Mesenchymal stem cell (in vitro differentiated cells and primary cell): Measurements from ENCODE around the gene LRRC45.

ENCODE experiments used
- DNase-seq: peaks from one replicate; pipeline ENCODE4 v3.0.0-alpha.2; 2013
- H2AFZ ChIP-seq: one replicate; pipeline ENCODE4 v1.6.1; 2013; ENCODE audit warnings: low read depth, mild to moderate bottlenecking, control low read depth, inconsistent platforms, low read length, moderate library complexity
- H2AK5ac ChIP-seq: 2 replicates; pipeline ENCODE4 v1.6.1; 2013; ENCODE audit warnings: low read length, moderate library complexity, mild to moderate bottlenecking, inconsistent platforms; ENCODE audit not compliant: severe bottlenecking
- H2BK120ac ChIP-seq: one replicate; pipeline ENCODE4 v1.6.1; 2013; ENCODE audit warnings: low read depth, mild to moderate bottlenecking, inconsistent platforms, low read length, moderate library complexity
- H2BK12ac ChIP-seq, 2 experiments: one replicate each; pipeline ENCODE4 v1.6.1; 2013; ENCODE audit warnings: inconsistent platforms in 2 of 2, low read length in 2 of 2, mild to moderate bottlenecking in 2 of 2, moderate library complexity in 2 of 2, control low read depth in 1 of 2
- H2BK15ac ChIP-seq: one replicate; pipeline ENCODE4 v1.6.1; 2013; ENCODE audit warnings: mild to moderate bottlenecking, low read depth, inconsistent platforms; ENCODE audit not compliant: poor library complexity, severe bottlenecking
- H2BK5ac ChIP-seq: 2 replicates; pipeline ENCODE4 v1.6.1; 2013; ENCODE audit warnings: low read depth, mild to moderate bottlenecking, low read length, control low read depth, inconsistent platforms; ENCODE audit not compliant: poor library complexity, severe bottlenecking
- H3K14ac ChIP-seq, 2 experiments: one replicate each; pipeline ENCODE4 v1.6.1; 2013; ENCODE audit warnings: inconsistent platforms in 2 of 2, low read length in 2 of 2, control low read depth in 1 of 2, mild to moderate bottlenecking in 1 of 2, moderate library complexity in 1 of 2
- H3K18ac ChIP-seq, 2 experiments: one replicate each; pipeline ENCODE4 v1.6.1; 2013; ENCODE audit warnings: inconsistent platforms in 2 of 2, low read length in 2 of 2, control low read depth in 1 of 2, low read depth in 1 of 2, mild to moderate bottlenecking in 1 of 2
- H3K23ac ChIP-seq, 2 experiments: one replicate each; pipeline ENCODE4 v1.6.1; 2013; ENCODE audit warnings: inconsistent platforms in 2 of 2, low read length in 2 of 2, mild to moderate bottlenecking in 2 of 2, moderate library complexity in 2 of 2, control low read depth in 1 of 2
- H3K27ac ChIP-seq: 2 replicates; pipeline ENCODE4 v1.5.1; 2013; ENCODE audit warnings: mild to moderate bottlenecking, moderate library complexity, low read length, control low read depth, inconsistent platforms; ENCODE audit not compliant: poor library complexity, severe bottlenecking
- H3K27me3 ChIP-seq, 2 experiments: 2 replicates each; pipeline versions ENCODE4 v1.6.1 to v1.7.0; 2013; ENCODE audit warnings: low read length in 2 of 2, mild to moderate bottlenecking in 2 of 2, moderate library complexity in 2 of 2, control low read depth in 1 of 2, inconsistent platforms in 1 of 2; ENCODE audit not compliant: control insufficient read depth in 1 of 2, insufficient read depth in 1 of 2
- H3K36me3 ChIP-seq, 2 experiments: 2 replicates each; pipeline versions ENCODE4 v1.6.1 to v1.7.0; 2013; ENCODE audit warnings: low read length in 2 of 2, control low read depth in 1 of 2, inconsistent platforms in 1 of 2, low read depth in 1 of 2, mild to moderate bottlenecking in 1 of 2; ENCODE audit not compliant: insufficient read depth in 2 of 2, control insufficient read depth in 1 of 2
- H3K4ac ChIP-seq, 2 experiments: one replicate each; pipeline ENCODE4 v1.6.1; 2013; ENCODE audit warnings: inconsistent platforms in 2 of 2, low read length in 2 of 2, mild to moderate bottlenecking in 2 of 2, moderate library complexity in 2 of 2, control low read depth in 1 of 2, low read depth in 1 of 2
- H3K4me1 ChIP-seq: 2 replicates; pipeline ENCODE4 v1.6.1; 2013; ENCODE audit warnings: low read depth, low read length, control low read depth; ENCODE audit not compliant: control insufficient read depth, insufficient read depth
- H3K4me2 ChIP-seq: 2 replicates; pipeline ENCODE4 v1.6.1; 2013; ENCODE audit warnings: low read length, mild to moderate bottlenecking, inconsistent platforms; ENCODE audit not compliant: poor library complexity, severe bottlenecking
- H3K4me3 ChIP-seq, 2 experiments: 2 replicates each; pipeline versions ENCODE4 v1.5.1 to v1.7.0; 2013; ENCODE audit warnings: low read length in 2 of 2, mild to moderate bottlenecking in 2 of 2, control low read depth in 1 of 2, low read depth in 1 of 2; ENCODE audit not compliant: insufficient read depth in 1 of 2
- H3K79me1 ChIP-seq: replicated peaks from 2 replicates; pipeline ENCODE4 v1.6.1; 2013; ENCODE audit warnings: mild to moderate bottlenecking, control low read depth, low read length, inconsistent platforms; ENCODE audit not compliant: poor library complexity, severe bottlenecking
- H3K9ac ChIP-seq: 2 replicates; pipeline ENCODE4 v1.7.0; 2013; ENCODE audit warnings: mild to moderate bottlenecking, low read length, moderate library complexity
- H3K9me3 ChIP-seq: 2 replicates; pipeline ENCODE4 v1.7.0; 2013; ENCODE audit warnings: mild to moderate bottlenecking, low read length; ENCODE audit not compliant: control insufficient read depth
- H4K8ac ChIP-seq: one replicate; pipeline ENCODE4 v1.6.1; 2013; ENCODE audit warnings: inconsistent platforms, mild to moderate bottlenecking, low read length, moderate library complexity
- H4K91ac ChIP-seq: one replicate; pipeline ENCODE4 v1.6.1; 2013; ENCODE audit warnings: mild to moderate bottlenecking, low read length, inconsistent platforms
- WGBS: methylation state at CpG from one replicate; pipeline ENCODE4 v1.1.7; 2013; ENCODE audit warnings: mixed read lengths; 5-methylcytosine and 5-hydroxymethylcytosine counted together

Gene LRRC45

DNA sequence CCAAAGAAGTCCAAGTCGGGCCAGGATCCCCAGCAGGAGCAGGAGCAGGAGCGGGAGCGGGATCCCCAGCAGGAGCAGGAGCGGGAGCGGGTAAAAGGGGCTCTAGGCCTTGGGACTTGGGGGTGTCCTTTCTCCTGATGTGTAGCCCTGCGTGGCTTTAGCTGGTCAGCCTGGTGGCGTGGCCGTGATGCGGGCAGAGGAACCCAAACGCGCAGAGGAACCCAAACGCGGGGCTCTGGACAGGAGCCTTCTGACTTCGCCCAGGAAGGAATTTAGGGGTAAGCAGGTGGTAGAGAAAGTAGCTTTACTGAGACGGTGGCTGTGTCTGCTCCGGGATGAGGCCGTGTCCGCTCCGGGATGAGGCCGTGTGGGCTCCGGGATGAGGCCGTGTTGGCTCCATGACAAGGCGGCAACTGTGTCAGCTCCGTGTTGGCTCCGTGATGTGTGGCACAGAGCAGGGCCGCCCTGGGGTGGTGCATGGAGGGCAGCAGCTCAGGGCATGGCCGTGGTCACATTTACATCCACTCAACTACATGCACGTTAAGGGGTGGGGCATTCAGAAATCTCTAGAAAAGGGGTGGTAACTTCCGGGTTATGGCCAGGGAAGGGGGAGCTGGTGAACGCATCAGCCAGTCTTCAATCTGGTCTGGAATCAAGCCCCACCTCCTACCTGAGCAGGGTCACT is 26.2 kb upstream of the LRRC45 start:
- no peak overlapping the region for H3K14ac ChIP-seq

DNA sequence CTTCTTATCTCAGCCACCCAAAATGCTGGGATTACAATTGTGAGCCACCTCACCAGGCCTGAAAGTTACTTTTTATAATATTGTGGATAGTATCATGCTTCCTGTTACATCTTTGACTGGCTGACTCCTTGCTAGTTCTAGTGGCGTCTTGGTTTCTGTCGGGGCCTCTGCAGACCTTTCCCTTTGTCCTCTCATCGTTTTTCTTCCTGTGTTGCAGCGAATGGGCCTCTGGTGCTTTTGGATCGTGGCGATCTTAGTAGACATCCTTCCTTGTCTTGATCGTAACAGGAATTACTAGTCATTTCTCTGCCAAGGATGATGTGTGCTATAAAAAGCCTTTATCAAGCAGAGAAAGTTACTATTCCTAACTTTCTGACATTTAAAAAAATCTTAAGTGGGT is 24.9 kb upstream of the LRRC45 start:
- H3K4ac ChIP-seq, result no peak overlapping the region
- no peak overlapping the region for H3K23ac ChIP-seq
- peaks cover 40% of the 10 kb centered on the region for H3K4me1 ChIP-seq
- H3K79me1 ChIP-seq, result peaks cover 34% of the 10 kb centered on the region
- H3K27ac ChIP-seq, result no peak overlapping the region
- 93% methylated on average over 4 of the region's 7 CpGs for WGBS
- no peak overlapping the region for H2BK5ac ChIP-seq
- no peak overlapping the region for H2BK12ac ChIP-seq
- no peaks in the 10 kb centered on the region for H3K9me3 ChIP-seq
- no peak overlapping the region for H2BK15ac ChIP-seq
- no peak for DNase-seq
- no peak overlapping the region for H3K9ac ChIP-seq
- H3K14ac ChIP-seq, result no peak overlapping the region
- no peaks in the 10 kb centered on the region for H3K27me3 ChIP-seq
- H4K8ac ChIP-seq, result no peak overlapping the region
- no peak overlapping the region for H2BK120ac ChIP-seq
- H3K18ac ChIP-seq, result no peak overlapping the region
- H4K91ac ChIP-seq, result no peak overlapping the region
- no peak overlapping the region for H2AFZ ChIP-seq
- H3K4me2 ChIP-seq, result no peak overlapping the region
- no peak overlapping the region for H2AK5ac ChIP-seq
- H3K4me3 ChIP-seq, result no peak overlapping the region
- H3K36me3 ChIP-seq, result peaks cover 16 to 61% of the 10 kb centered on the region in 2 experiments

More for the DNA sequence above, 26.2 kb upstream of the LRRC45 start:
- no peaks in the 10 kb centered on the region for H3K9me3 ChIP-seq
- H3K36me3 ChIP-seq, result peaks cover 16 to 67% of the 10 kb centered on the region in 2 experiments
- no peak overlapping the region for H2BK120ac ChIP-seq
- no peak overlapping the region for H2BK15ac ChIP-seq
- DNase-seq, result no peak
- no peak overlapping the region for H3K9ac ChIP-seq
- peaks cover 41% of the 10 kb centered on the region for H3K4me1 ChIP-seq
- peaks cover 40% of the 10 kb centered on the region for H3K79me1 ChIP-seq
- H2BK5ac ChIP-seq, result no peak overlapping the region
- no peak overlapping the region for H3K4me3 ChIP-seq
- no peak overlapping the region for H2BK12ac ChIP-seq
- no peaks in the 10 kb centered on the region for H3K27me3 ChIP-seq
- 97% methylated on average over 25 of the region's 30 CpGs for WGBS
- no peak overlapping the region for H3K23ac ChIP-seq
- no peak overlapping the region for H3K4me2 ChIP-seq
- no peak overlapping the region for H4K8ac ChIP-seq
- H2AK5ac ChIP-seq, result no peak overlapping the region
- no peak overlapping the region for H3K27ac ChIP-seq
- H2AFZ ChIP-seq, result no peak overlapping the region
- H3K4ac ChIP-seq, result no peak overlapping the region
- no peak overlapping the region for H3K18ac ChIP-seq
- no peak overlapping the region for H4K91ac ChIP-seq

DNA sequence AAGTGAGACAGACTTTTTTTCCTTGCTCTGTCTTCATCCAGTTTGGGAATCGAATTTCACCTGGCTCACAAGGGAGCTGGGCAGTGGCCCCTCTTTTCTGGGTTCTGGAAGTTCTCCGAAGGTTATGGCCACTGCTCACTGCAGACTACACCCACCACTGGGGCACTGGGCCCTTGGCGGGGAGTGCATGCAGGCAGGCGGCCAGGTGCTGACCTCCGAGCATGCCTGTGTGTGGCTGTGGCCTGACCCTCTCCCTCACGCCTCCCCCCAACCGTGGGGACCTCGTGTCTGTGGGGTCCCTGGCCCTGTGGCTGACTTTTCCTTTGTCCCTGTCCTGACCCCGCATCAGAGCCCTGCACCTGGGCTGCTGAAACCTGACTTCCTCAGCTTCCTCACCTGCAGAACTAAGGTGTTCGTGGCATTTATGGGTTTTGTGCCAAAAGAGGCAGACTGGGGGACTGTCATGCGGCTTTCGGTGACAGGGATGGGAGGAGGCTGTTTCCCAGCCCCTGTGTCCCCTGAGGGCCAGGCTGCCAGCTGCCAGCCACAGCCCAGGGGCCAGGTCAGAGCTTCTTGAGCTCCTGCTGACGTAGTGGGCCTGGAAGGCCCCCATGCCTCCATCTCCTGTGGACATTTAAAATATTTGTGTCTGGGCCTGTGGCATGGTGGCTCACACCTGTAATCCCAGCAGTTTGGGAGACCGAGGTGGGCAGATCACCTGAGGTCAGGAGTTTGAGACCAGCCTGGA is 24.2 kb upstream of the LRRC45 start:
- H4K8ac ChIP-seq, result no peak overlapping the region
- no peak overlapping the region for H3K4me2 ChIP-seq
- H3K4me3 ChIP-seq, result no peak overlapping the region
- no peak overlapping the region for H2AFZ ChIP-seq
- H3K4ac ChIP-seq, result no peak overlapping the region
- no peaks in the 10 kb centered on the region for H3K27me3 ChIP-seq
- H3K79me1 ChIP-seq, result peaks cover 29% of the 10 kb centered on the region
- H4K91ac ChIP-seq, result no peak overlapping the region
- no peak for DNase-seq
- no peak overlapping the region for H3K23ac ChIP-seq
- H3K36me3 ChIP-seq, result peaks cover 12 to 55% of the 10 kb centered on the region in 2 experiments
- 97% methylated on average over 14 of the region's 14 CpGs for WGBS
- H3K9ac ChIP-seq, result no peak overlapping the region
- no peak overlapping the region for H2BK5ac ChIP-seq
- no peak overlapping the region for H2BK120ac ChIP-seq
- no peak overlapping the region for H2BK12ac ChIP-seq
- no peak overlapping the region for H3K14ac ChIP-seq
- H3K18ac ChIP-seq, result no peak overlapping the region
- H2AK5ac ChIP-seq, result no peak overlapping the region
- peaks cover 42% of the 10 kb centered on the region for H3K4me1 ChIP-seq
- H2BK15ac ChIP-seq, result no peak overlapping the region
- H3K27ac ChIP-seq, result no peak overlapping the region
- no peaks in the 10 kb centered on the region for H3K9me3 ChIP-seq

DNA sequence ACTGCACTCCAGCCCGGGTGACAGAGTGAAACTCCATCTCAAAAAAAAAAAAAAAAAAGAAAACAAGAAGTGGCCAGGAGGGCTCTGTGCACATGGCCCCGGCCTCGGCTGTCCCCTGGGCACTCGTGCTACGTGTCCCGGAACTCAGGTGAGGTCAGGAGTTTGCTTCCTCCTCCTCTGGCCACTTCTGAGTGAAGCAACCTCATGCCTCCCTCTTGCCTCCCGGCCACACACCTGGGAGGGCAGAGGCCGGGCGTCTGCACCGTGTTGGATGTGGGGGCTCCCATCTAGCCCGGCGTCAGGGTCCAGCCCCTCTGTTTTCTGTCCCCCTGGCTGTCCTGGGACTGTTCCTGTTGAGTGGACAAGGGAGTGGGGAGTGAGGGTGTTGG is 23.5 kb upstream of the LRRC45 start:
- DNase-seq, result no peak
- Histone ChIP-seq H2BK12ac (no peak overlapping the region), H2BK15ac (no peak overlapping the region), H3K14ac (no peak overlapping the region), H2AFZ (no peak overlapping the region), H3K9ac (no peak overlapping the region), H3K4me1 (peaks cover 45% of the 10 kb centered on the region), H3K79me1 (peaks cover 22% of the 10 kb centered on the region), H4K8ac (no peak overlapping the region), H2BK5ac (no peak overlapping the region), H3K27me3 (no peaks in the 10 kb centered on the region), H3K9me3 (no peaks in the 10 kb centered on the region), H2BK120ac (no peak overlapping the region), H4K91ac (no peak overlapping the region), H3K18ac (no peak overlapping the region), H3K36me3 (peaks cover 8 to 47% of the 10 kb centered on the region in 2 experiments), H2AK5ac (no peak overlapping the region), H3K4ac (no peak overlapping the region), H3K27ac (no peak overlapping the region), H3K4me3 (no peak overlapping the region), H3K4me2 (no peak overlapping the region), H3K23ac (no peak overlapping the region)
- WGBS, result 98% methylated on average over 12 of the region's 12 CpGs
